ENCODE results near the gene PDE6D. TPM values are rescaled to one million over a fixed set of nuclear protein-coding genes. Genes with fewer than 3 reads are reported as not detected.

Gene PDE6D
- total RNA-seq, 1 experiment from 2014 or later, result 31.4 TPM

DNA sequence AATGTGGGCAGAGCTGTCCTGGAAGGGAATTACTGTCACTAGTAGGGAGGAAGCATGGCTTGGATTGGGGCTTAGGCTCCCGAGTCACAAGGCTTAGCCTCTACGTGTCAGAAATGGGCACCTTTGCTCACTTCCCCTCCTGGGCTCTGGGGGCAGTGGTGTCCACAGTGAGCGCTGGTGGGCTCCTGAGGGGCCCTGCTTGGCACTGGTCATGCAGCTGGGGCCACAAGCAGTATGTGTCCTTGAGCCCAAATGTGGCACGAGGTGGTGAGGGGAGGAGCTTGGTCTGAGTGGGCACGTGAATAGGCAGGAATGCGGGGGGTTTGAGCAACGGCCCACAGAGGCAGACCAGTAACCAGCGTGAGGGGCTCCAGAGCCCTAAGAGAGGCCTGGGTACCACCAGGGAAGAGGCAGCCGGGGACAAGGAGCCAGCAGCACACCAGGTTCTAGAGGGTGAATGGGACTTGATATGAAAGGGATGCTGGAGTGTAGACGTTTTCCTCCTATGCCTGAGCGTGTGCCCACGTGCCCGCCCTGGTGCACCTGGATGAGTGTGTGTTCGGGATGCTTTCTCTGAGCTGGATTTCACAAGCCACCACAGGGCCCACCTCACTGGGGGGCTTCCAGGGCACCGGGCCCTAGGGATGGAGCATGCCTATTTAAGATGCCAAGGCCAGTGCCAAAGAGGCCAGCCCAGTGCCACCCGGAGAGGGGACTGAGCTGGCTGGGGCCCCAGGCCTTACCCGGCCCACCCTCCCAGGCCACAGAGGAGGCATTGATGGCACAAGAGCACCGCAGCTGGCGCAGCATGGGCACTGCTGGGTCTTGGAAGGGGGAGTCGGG is 95.5 kb downstream of the PDE6D start:
- H3K4me1 ChIP-seq (ENCODE audit: control insufficient read depth, insufficient read depth, low read length), result peaks cover 5% of the 10 kb centered on the region
- intact Hi-C loops (cut with micrococcal nuclease; ENCODE audit: unreplicated experiment), result no loop called here
- H3K27me3 ChIP-seq (ENCODE audit: control insufficient read depth, insufficient read depth, low read length), result no peaks in the 10 kb centered on the region
- in situ Hi-C loops (cut with HindIII; ENCODE audit: low pct_unique_long_range_greater_than_20kb, low sequenced_read_pairs), result no loop called here
- ATAC-seq, result 0 out of 2 replicates have a peak, but pooled peaks have one; percentile 10
- H3K27ac ChIP-seq (ENCODE audit: low read length), result no peak overlapping the region
- H3K36me3 ChIP-seq (ENCODE audit: control insufficient read depth, insufficient read depth, low read length), result peaks cover 2% of the 10 kb centered on the region; the same call in 1 of the 2 replicates
- TF ChIP-seq POLR2AphosphoS5 (IDR thresholded peaks at IDR 0.05; ENCODE audit: low read depth, low read length) (no peak), REST (IDR thresholded peaks at IDR 0.05; ENCODE audit: insufficient read depth in 1 of 2, low read depth in 2 of 2, low read length in 1 of 2) (no peak)
- TF ChIP-seq, protein P1, sequence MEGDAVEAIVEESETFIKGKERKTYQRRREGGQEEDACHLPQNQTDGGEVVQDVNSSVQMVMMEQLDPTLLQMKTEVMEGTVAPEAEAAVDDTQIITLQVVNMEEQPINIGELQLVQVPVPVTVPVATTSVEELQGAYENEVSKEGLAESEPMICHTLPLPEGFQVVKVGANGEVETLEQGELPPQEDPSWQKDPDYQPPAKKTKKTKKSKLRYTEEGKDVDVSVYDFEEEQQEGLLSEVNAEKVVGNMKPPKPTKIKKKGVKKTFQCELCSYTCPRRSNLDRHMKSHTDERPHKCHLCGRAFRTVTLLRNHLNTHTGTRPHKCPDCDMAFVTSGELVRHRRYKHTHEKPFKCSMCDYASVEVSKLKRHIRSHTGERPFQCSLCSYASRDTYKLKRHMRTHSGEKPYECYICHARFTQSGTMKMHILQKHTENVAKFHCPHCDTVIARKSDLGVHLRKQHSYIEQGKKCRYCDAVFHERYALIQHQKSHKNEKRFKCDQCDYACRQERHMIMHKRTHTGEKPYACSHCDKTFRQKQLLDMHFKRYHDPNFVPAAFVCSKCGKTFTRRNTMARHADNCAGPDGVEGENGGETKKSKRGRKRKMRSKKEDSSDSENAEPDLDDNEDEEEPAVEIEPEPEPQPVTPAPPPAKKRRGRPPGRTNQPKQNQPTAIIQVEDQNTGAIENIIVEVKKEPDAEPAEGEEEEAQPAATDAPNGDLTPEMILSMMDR (IDR thresholded peaks at IDR 0.05), result peak; percentile 56
- ChIA-PET CTCF (interaction anchor here (0.6 to 1.1 kb wide), 3 partner anchors 28 to 44 kb away, joined by 3 to 11 read pairs (median 4); no protein-coding TSS in a partner anchor), POLR2A (interaction anchor here (0.6 kb wide), 1 partner anchor 15 kb away, joined by 5 read pairs; no protein-coding TSS in a partner anchor)
- H3K4me3 ChIP-seq (ENCODE audit: low read depth in 2 of 2, low read length in 2 of 2), result no peak overlapping the region
- no peaks in the 10 kb centered on the region for H3K9me3 ChIP-seq (ENCODE audit: control insufficient read depth, insufficient read depth, low read depth, low read length)
- no peak for DNase-seq (ENCODE audit: low read depth, low spot score)
- no TSS peak for BruUV-seq (replicated peaks)

DNA sequence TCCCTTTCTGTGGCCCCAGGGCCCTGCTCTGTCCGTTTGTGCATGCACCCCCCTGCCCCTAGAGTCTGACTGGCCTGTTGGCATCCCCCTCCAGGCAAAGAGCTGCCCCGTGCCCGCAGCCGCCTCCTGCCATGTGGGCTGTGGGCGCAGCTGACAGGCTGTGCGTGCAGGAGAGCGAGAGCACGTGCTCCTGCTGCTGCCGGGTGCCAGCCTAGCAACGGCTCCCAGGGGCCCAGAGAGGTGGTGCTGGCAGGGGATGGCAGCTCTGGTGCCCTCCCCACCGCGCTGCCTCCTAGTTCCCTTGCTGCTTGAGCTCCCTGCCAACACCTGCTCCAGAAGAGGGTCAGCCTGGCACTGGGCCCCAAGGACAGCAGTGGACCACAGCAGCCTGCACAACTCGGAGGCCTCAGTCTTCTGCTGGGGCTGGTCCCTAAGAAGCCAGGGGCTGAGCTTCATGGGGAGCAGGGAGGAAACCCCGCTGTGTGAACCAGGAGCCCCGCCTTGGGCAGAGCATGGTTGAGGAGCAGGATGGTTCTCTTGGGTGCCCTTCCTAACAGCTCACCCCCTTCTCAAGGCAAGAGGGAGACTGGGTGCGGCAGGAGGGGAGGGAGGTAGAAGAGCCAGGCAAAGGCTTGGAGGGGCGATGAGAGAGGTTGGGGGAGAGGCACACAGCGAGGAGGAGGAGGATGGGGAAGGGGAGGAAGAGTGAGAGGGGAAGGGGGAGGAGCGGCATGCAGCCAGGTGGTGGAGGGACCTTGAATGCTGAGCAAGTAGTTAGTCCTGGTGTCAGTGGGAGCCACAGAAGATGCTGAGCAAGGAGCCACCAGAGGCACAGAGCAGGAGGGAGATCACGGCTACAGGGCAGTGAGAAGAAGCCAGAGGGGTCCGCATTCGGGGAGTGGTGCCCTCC is 96.5 kb downstream of the PDE6D start:
- DNase-seq (ENCODE audit: low read depth, low spot score) (no peak), ATAC-seq (no peak)
- no peaks in the 10 kb centered on the region for H3K9me3 ChIP-seq (ENCODE audit: control insufficient read depth, insufficient read depth, low read depth, low read length)
- ChIA-PET CTCF (interaction anchor here (0.8 to 1.1 kb wide), 2 partner anchors 10 to 29 kb away, joined by 4 read pairs; no protein-coding TSS in a partner anchor), POLR2A (no interaction called here)
- H3K4me3 ChIP-seq (ENCODE audit: low read depth in 2 of 2, low read length in 2 of 2), result no peak overlapping the region
- no peak for TF ChIP-seq SIN3A (IDR thresholded peaks at IDR 0.05; ENCODE audit: borderline replicate concordance, insufficient read depth, low read depth, low read length)
- no peak for TF ChIP-seq TCF7L2 (IDR thresholded peaks at IDR 0.05; ENCODE audit: low read depth, low read length)
- TF ChIP-seq, protein P1 (IDR thresholded peaks at IDR 0.05), result no peak
- no peak for TF ChIP-seq POLR2AphosphoS5 (IDR thresholded peaks at IDR 0.05; ENCODE audit: low read depth, low read length)
- TF ChIP-seq REST (IDR thresholded peaks at IDR 0.05; ENCODE audit: insufficient read depth in 1 of 2, low read depth in 2 of 2, low read length in 1 of 2), result no peak
- intact Hi-C loops (cut with micrococcal nuclease; ENCODE audit: unreplicated experiment) (no loop called here), in situ Hi-C loops (cut with HindIII; ENCODE audit: low pct_unique_long_range_greater_than_20kb, low sequenced_read_pairs) (no loop called here)
- H3K4me1 ChIP-seq (ENCODE audit: control insufficient read depth, insufficient read depth, low read length), result peaks cover 8% of the 10 kb centered on the region
- H3K36me3 ChIP-seq (ENCODE audit: control insufficient read depth, insufficient read depth, low read length), result peaks cover 2% of the 10 kb centered on the region; the same call in 1 of the 2 replicates
- H3K27me3 ChIP-seq (ENCODE audit: control insufficient read depth, insufficient read depth, low read length), result no peaks in the 10 kb centered on the region
- BruUV-seq (replicated peaks), result no TSS peak
- H3K27ac ChIP-seq (ENCODE audit: low read length), result no peak overlapping the region
